Measurements from ENCODE around the gene NUDT16L1. TPM values are rescaled to one million over a fixed set of nuclear protein-coding genes. Genes with fewer than 3 reads are reported as not detected.

The NUDT16L1 gene
- total and polyA plus RNA-seq, 2 of the 13 experiments (the other 11 are each of a cell fraction or from before 2014, with no cell fraction given), result 28.0 to 40.5 TPM

DNA sequence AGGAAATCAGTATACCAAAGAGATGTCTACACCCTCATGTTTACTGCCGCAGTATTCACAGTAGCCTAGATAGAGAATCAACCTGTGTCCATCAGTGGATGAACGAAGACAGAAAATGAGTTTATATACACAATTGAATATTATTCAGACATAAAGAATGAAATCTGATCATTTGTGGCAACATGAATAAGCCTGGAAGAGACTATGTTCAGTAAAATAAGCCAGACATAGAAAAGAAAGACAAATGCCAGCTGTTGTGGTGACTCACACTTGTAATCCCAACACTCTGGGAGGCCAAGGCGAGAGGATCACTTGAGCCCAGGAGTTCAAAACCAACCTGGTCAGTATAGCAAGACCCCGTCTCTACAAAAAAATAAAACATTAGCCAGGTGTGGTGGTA lies 16.1 kb downstream of the NUDT16L1 start:
- Histone ChIP-seq H4K20me1 (ENCODE audit: insufficient read depth, low read length) (no peaks in the 10 kb centered on the region), H3K9me3 (ENCODE audit: low read length) (no peaks in the 10 kb centered on the region), H3K4me2 (ENCODE audit: low read depth, low read length) (no peak overlapping the region), H3K4me3 (replicated peaks in 1 of 3; ENCODE audit: insufficient read depth in 1 of 3, low read depth in 2 of 3, low read length in 3 of 3) (no peak overlapping the region), H3K27me3 (ENCODE audit: control insufficient read depth in 1 of 2, insufficient read depth in 2 of 2, low read length in 2 of 2) (no peaks in the 10 kb centered on the region), H3K79me2 (ENCODE audit: insufficient read depth, low read length) (no peaks in the 10 kb centered on the region), H3K36me3 (replicated peaks in 1 of 2; ENCODE audit: control insufficient read depth in 1 of 2, insufficient read depth in 2 of 2, low read length in 2 of 2) (peaks cover 23 to 49% of the 10 kb centered on the region in 2 experiments; a peak in 4 of 5 replicates), H3K27ac (ENCODE audit: extremely low read length, insufficient read depth, low read length) (no peak overlapping the region), H3K9ac (ENCODE audit: insufficient read depth, low read depth, low read length) (no peak overlapping the region), H2AFZ (ENCODE audit: low read length) (no peak overlapping the region), H3K4me1 (ENCODE audit: insufficient read depth, low read length) (no peaks in the 10 kb centered on the region)
- DNase-seq (ENCODE audit: low spot score) (no peak), FAIRE-seq (no peak), ATAC-seq (no peak)
- ChIA-PET CTCF (ENCODE audit: low intra/inter-chr PET ratio, low total read pairs) (no interaction called here), POLR2A (interaction anchor here (1.1 kb wide), 1 partner anchor 24 kb away, joined by 3 read pairs; the partner anchor contains the start of genes ANKS3 and DNAAF8)
- in situ Hi-C loops (cut with HindIII; ENCODE audit: extremely low pct_ligation_motif_present, low pct_unique_long_range_greater_than_20kb), result no loop called here
- intact Hi-C loops (cut with micrococcal nuclease; ENCODE audit: unreplicated experiment), result no loop called here
- BruUV-seq (replicated peaks), result no TSS peak
- TF ChIP-seq ZNF232 (CRISPR knock-in tag; IDR thresholded peaks at IDR 0.05; ENCODE audit: borderline replicate concordance), result no peak
- WGBS (ENCODE audit: low lambda C conversion rate), result 98% methylated on average over 4 of the region's 4 CpGs

GRCh38 chr16:4713663-4714501 lies 20.5 kb downstream of the NUDT16L1 start:
- Histone ChIP-seq H3K79me2 (ENCODE audit: insufficient read depth, low read length) (no peaks in the 10 kb centered on the region), H3K4me1 (ENCODE audit: insufficient read depth, low read length) (no peaks in the 10 kb centered on the region), H2AFZ (ENCODE audit: low read length) (no peak overlapping the region), H4K20me1 (ENCODE audit: insufficient read depth, low read length) (no peaks in the 10 kb centered on the region), H3K36me3 (replicated peaks in 1 of 2; ENCODE audit: control insufficient read depth in 1 of 2, insufficient read depth in 2 of 2, low read length in 2 of 2) (peaks cover 15 to 37% of the 10 kb centered on the region in 2 experiments; a peak in 4 of 5 replicates), H3K9ac (ENCODE audit: insufficient read depth, low read depth, low read length) (no peak overlapping the region), H3K9me3 (ENCODE audit: low read length) (no peaks in the 10 kb centered on the region), H3K4me2 (ENCODE audit: low read depth, low read length) (no peak overlapping the region), H3K27me3 (ENCODE audit: control insufficient read depth in 1 of 2, insufficient read depth in 2 of 2, low read length in 2 of 2) (no peaks in the 10 kb centered on the region), H3K27ac (ENCODE audit: extremely low read length, insufficient read depth, low read length) (no peak overlapping the region), H3K4me3 (replicated peaks in 1 of 3; ENCODE audit: insufficient read depth in 1 of 3, low read depth in 2 of 3, low read length in 3 of 3) (no peak overlapping the region)
- no TSS peak for BruUV-seq (replicated peaks)
- intact Hi-C loops (cut with micrococcal nuclease; ENCODE audit: unreplicated experiment) (no loop called here), in situ Hi-C loops (cut with HindIII; ENCODE audit: extremely low pct_ligation_motif_present, low pct_unique_long_range_greater_than_20kb) (no loop called here)
- ATAC-seq (no peak), FAIRE-seq (no peak), DNase-seq (ENCODE audit: low spot score) (no peak)
- ChIA-PET POLR2A (no interaction called here), CTCF (ENCODE audit: low intra/inter-chr PET ratio, low total read pairs) (no interaction called here)
- 88% methylated on average over 6 of the region's 18 CpGs for WGBS (ENCODE audit: low lambda C conversion rate)
- TF ChIP-seq, protein P1, sequence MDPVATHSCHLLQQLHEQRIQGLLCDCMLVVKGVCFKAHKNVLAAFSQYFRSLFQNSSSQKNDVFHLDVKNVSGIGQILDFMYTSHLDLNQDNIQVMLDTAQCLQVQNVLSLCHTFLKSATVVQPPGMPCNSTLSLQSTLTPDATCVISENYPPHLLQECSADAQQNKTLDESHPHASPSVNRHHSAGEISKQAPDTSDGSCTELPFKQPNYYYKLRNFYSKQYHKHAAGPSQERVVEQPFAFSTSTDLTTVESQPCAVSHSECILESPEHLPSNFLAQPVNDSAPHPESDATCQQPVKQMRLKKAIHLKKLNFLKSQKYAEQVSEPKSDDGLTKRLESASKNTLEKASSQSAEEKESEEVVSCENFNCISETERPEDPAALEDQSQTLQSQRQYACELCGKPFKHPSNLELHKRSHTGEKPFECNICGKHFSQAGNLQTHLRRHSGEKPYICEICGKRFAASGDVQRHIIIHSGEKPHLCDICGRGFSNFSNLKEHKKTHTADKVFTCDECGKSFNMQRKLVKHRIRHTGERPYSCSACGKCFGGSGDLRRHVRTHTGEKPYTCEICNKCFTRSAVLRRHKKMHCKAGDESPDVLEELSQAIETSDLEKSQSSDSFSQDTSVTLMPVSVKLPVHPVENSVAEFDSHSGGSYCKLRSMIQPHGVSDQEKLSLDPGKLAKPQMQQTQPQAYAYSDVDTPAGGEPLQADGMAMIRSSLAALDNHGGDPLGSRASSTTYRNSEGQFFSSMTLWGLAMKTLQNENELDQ (CRISPR knock-in tag; IDR thresholded peaks at IDR 0.05; ENCODE audit: borderline replicate concordance), result no peak
- no peak for TF ChIP-seq ZNF276 (CRISPR knock-in tag; IDR thresholded peaks at IDR 0.05; ENCODE audit: low read depth)
- no peak for TF ChIP-seq PHF5A (CRISPR knock-in tag; IDR thresholded peaks at IDR 0.05; ENCODE audit: low read depth, unreplicated experiment)
- TF ChIP-seq RFX5 (IDR thresholded peaks at IDR 0.05; ENCODE audit: low read depth, low read length), result no peak
- no peak for TF ChIP-seq ARNT2 (CRISPR knock-in tag; IDR thresholded peaks at IDR 0.05; ENCODE audit: low read depth)

All from HepG2 (cell line).